HG02759 (cell line): ENCODE data around the gene FHIT.

Experiments used
- ATAC-seq: cut with Tn5 transposase; IDR thresholded peaks from one replicate; pipeline ENCODE4 v1.9.1; 2021; ENCODE audit warnings: mild to moderate bottlenecking, moderate library complexity; ENCODE audit not compliant: unreplicated experiment

The FHIT gene

DNA sequence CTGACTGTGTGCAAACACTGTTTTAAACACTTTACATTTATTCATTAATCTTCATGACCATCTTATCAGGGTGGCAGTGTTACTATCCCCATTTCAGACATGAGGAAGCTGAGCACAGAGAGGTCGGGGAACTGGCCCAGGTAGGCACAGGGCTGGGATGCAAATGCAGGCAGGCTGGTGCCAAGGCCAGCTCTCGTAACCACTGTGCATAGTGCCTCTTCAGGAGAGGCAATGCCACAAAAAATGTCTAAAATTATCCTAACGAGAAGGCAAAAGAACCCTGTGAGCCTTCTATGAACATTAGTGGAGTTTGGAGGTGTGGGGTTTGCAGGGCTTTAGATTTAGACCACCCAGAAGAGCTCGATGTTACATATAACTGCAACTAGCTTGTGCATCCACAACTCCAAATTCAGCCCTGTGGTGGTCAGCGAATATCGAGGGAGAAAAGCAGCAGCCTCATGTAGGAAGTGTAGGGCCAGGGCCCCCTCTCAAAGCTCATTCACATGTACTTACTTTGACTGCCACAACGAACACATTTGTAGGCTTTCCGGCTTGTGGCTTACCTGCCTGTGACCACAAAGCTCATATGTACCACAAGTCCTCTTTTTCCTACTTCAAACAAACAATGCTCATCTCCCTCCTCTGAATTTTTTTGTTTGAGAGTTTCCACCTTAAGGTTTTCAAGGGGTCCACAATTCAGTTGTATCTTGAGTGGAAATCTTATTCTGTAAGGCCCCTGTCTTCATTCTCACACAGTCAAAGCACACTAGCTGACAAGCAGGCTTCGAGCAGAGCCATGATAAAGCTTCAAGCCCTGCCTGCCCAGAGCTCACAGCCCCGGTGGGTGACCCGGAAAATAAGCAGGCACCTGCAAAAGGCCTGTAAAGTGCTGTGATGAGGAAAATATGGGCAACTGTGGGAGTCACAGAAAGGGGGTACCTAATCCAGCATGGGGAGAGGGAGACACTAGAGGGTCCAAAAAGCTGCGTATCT, 1478.5 kb downstream of the FHIT start:
- ATAC-seq, result no peak

DNA sequence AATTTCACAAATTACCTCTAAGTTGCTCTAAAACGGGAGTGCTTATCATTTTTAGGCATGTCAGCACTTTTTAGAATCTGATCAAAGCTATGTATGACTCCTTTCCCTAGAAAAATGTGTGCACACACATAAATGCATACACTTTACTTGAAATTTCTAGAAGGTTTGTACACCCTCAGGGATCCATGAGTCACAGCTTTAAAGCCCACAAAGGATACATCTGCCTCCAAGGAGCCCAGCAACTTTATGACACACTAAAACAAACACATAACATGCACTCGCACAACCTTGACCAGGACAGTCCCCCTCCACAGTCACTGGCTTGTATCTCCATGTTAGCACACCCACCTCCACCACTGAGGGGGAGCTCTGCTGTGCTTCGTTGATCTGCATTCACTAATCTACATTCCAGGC, 1479.5 kb downstream of the FHIT start:
- ATAC-seq, result no peak

DNA sequence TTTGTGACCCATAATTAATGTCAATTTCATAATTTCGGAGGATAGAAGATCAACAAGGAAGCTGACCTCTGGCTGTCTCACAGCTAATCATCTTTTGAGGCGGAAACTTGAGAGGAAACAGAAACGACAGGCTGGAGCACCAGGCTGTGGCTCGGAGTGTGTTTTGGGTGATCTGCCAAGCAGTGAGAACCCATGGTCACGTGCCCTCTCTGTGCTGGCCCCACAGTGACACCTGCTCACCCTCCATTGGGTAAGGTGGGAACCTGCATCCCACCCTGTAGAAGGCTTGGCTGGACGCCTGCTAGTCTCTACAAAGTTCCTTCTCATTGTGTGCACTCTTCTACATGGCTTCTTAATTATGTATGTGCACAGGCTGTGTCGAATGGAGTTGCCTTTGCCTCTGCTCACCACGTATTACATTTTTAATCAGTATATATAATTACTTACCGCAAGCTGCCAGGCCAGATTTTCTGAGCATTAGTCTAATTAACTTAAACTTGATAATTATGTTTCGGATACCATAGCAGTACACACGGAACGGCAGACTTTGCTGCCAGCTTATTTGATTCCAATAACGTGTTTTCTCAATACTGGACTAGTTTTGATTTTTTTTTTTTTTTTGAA, 1482.0 kb downstream of the FHIT start:
- ATAC-seq, result no peak

DNA sequence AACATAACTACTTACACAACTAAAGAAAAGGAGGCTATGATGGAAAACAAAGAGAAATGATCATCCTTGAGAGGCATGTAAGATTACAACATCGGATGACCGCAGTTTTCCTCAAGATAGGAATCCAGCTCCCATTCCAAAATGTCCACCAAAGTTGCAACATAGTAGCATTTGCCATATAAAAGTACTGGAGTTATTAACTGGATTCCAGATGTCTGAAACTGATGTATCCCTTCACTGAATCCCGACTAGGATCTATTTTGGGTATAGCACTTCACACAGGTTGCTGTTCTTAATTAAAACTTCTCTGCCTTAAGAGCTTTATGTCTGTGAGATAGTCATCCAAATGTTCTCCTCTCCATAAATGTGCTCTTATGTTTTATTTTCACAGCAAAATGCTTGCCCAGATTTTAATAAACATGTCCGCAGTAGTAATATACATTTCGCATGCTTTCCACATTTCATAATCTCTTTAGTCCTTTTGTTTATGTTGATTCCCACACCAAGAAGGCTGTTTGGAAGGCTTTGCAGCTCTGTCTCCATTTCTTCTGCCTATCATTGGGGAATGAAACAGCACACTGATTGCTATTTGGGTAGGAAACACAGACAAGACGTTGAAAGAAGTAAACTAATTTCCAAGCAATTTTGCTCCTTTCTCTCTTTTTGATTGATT, 1484.9 kb downstream of the FHIT start:
- ATAC-seq, result no peak

DNA sequence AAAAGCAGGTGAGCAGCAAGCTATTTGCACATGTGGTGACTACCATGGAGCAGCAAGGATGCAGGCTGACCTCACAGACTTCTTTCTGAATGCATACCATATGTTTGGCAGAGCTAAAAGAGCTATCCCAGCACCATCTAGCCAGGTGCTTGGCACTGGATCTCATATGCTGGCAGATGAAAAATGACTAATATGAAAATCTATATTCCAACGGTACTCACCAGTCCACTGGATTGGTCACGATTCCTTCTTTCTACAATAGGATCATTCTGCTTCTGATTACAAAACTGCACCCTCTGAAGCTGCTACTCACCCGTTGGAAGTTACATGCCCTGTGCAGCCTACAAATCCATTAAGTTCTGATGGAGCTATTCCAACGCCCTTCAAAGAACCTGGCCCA, 1487.1 kb downstream of the FHIT start:
- ATAC-seq, result no peak

DNA sequence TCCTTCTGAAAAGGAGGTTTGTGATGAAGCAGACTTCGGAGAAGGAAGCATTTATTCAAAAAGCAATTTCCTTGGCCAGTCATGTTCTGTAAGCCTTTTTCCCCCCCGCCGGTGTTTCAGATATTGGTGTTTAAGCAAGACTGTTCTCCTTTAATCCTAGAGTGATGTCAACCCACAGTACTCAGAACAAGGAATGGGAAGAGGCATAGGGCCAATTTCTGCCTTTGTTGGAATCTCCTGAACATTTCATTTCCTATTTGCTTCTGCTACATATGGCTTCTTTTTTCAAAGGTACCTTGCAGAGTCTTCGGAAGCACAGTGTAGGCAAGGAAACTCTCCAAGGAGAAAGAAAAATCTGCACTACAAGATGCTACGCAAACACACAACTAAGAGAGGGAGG, 1488.3 kb downstream of the FHIT start:
- no peak for ATAC-seq

DNA sequence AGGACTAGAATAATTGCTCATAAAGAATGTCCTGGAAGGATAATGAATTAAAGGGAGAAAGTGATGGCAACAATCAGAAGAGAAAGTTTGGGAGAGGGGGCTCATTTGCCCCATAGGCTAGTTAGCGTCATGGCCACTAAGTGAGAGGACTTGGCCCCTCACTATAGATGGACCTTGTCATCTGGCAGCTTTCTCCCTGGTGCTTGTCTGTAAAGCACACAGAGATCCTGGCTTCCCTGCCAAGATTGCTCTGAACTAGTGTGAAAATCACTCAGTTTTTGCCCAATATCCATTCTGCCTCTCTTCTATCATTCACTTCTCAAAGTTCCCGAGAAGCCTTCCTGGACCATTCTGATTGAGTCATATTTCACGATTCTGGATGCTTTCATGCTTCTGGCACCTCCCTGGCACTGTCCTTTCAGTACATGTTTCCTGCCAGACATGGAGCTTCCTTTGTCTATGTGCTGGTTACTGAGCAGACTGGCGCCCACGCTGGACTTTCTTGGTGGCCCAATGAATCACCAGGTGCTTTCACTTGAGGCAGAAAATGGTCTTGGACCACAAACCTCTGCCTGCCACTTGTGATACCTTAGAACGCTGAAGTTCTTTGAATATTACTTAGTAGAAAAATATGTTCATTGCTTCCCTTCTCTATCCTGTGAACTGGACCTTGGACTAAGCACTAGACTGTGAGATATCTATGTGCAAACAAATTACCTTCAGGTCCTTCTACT, 1491.8 kb downstream of the FHIT start:
- ATAC-seq, result no peak

DNA sequence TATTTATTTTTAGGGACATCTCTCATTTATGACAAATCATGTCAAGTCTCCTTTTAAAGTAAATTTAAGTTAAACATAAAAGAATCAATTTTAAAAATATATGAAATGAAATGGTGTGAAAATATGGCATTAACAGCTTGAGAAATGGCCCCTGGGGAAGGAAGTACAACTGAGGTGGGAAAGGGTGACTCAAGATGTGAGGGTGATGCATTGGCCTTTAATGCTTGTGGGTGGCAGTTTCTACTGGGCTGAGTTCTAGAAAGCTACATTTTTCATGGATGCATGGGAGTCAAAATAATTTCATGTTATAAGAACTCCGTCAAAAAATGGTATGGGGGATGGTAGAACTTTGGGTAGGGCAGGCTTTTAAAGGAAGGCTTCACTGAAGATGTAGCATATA, 1492.6 kb downstream of the FHIT start:
- ATAC-seq, result no peak

DNA sequence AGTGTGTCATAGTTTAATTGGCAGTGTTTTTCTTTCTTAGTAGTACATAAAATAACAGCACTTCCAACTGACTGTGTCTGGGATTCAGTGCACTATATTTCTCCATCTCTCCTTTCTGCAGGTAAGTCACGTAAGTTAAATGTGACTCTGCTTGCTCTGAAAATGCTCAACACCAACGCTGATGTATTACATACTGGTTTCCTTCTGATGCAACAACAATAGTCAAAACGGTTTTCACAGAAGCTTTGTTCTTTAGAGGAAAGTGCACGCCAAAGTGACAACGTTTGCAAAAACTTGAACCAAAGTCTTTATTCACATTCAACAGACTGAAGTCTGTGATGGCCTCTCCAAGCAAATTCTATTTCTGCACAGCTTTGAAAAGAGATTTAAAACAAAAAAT, 1494.3 kb downstream of the FHIT start:
- no peak for ATAC-seq

DNA sequence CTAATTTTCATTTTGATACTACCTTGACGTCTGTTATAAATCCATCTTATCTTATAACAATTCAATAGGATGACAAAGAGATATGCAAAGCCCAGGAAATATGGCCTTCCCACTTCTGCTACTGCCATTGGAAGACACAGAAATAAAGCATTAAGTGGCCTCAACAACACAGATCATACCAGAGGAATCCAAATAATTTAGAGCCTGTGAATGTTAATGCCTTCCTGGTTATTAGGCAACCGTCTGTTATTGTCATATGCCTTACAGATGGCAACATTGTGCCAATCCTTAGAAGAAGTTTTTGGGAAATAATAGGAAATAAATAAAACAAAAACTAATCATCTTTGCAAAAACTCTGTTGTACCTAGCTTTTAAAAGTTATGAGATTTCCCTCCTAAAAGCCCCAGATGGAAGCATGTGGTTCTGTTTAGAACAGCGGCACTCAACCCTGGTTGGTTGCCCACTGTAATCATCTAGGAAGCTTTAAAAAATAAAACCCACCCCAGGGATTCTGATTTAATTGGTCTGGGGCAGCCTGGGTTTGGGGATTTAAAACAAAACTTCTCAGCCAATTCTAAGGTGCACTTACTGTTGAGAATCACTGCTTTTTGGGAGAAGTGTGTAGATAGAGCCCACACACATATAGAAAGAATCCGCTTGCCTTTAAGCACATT, 1496.7 kb downstream of the FHIT start:
- no peak for ATAC-seq

DNA sequence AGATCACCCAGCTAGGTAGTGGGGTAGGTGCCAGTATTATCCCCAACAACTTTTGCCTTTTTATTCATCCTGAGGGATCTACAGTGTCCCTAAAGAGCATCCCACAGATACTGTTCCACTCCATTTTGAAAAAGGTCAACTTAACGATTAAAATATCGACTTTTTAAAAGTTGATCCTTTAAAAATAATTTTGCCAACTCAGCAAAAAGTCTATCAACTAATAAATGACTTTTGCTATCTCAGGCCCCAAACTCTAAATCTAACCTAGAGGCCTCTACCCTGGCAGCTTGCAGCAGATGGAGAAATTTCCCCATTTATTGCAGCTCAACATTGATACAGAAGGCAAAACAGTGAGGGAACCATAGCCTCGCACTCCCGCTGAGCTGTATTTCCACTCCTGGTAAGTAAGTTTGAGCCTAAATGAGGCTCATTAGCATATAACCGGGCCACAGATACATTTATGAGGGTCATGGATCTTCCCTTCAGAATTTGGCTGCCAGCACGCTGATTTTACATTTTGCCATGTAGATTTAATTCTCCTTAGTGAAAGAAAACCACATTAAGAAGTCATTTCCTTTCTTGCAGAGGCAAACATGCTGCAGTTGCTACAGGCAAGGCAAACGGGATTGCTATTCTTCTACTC, 1497.3 kb downstream of the FHIT start:
- ATAC-seq, result no peak

DNA sequence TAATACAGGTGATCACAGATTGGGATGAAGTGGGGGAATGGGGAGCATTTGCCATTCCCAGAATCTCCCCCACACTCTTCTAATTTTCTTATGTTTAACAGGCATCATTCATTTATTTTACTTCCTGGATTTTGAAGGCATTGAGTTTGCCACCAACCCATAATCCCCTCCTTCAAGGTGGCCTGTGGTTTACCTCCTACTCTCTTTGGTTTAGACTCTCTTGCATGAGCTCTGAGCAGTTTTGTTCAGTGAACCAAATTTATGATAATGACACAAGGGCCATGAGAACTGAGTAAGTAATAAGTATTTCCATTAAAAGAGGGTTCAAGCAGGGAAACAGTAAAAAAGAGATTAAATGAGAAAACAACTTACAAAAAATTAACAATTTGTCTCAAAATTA, 1498.3 kb downstream of the FHIT start:
- no peak for ATAC-seq

DNA sequence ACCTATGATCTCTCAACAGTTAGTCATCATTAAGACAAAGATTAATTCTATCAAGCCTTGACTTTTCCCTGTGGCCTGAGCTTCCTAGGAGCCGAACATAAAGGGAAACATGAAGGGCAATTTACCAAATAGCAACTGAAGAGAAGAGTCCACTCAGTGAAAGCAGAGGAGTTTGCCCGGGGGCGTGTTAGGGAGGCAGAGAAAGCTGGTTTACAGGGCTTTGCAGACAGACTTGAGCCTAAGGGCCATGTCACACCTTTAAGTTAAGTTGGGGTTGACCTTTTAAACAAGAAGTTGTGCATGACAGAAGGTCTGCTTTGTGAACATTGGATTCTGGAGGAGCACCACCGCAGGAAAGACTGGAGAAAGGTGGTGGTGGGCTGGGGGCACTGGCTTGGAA, 1499.6 kb downstream of the FHIT start:
- ATAC-seq, result no peak

DNA sequence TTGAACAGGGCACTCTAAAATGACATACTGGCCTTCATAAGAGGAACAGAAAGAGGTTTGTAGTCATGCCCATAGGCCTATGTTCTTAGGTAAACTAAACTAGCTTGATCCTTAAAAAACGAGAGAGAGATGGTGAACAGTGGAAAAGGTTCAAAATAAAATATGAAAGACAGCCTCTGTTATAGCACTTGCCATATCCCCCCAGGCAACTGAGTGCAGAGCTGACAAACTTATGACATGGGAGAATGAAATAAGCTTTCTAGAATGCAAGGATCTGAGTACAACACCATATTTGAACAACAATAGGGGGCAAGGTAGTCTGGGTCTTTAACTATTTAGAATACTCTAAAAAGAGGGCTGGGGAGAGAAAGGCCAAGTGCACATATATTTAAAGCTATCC, 1500.9 kb downstream of the FHIT start:
- ATAC-seq, result no peak

DNA sequence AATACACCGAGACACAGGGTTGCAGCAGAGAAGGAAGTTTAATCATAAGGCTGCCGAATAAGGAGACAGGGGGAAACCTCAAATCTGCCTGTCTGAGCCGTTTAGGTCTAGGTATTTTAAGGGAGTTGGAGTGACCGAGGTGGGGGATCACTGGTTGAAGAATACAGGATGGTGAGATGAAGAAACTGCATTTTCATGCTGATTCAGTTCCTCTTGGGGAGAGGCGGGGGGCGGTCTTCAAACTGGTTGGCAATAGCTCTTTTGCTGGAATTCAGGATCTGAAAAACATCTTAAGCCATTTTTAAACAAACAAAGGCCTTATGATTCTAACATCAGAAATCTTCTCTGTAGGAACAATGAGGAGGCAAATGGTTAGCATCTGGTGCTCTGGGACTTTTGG, 1502.0 kb downstream of the FHIT start:
- ATAC-seq, result no peak

DNA sequence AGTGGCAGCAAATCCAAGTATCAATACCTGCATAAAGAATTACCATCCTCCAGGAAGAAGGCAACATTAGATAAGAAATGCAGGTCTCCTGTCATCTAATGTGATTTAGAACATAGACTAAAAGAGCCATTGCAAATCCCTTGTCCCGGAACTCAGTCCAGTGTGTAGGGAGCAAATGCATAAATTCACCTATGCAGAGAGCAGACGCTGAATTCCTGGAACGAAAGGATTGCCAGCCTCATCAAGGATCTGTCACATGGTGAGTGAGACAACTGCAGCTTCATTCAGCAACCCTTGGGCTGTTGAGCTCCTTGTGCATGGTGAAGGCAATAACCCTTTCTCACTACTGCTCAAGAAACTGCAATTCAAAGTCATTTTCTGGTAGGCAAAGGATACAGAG, 1504.7 kb downstream of the FHIT start:
- no peak for ATAC-seq

DNA sequence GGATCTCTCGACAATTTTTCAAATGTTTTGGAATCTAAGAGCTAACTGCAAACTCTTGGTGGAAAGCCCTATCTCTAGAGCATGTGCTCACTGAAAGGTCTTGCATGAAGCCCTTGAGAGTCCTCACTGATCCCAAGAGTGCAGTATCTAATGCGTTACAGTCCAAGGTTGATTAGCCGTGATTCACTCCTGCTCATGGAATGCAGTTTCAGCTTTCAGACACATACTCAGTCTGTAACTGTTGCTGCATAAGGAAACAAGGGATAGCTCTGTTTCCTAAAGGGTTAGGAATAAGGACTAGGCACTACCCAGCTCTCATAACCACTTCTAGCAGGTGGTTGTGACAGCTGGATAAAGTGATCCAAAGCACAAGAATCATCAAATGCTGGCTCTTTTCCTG, 1514.0 kb downstream of the FHIT start:
- no peak for ATAC-seq

DNA sequence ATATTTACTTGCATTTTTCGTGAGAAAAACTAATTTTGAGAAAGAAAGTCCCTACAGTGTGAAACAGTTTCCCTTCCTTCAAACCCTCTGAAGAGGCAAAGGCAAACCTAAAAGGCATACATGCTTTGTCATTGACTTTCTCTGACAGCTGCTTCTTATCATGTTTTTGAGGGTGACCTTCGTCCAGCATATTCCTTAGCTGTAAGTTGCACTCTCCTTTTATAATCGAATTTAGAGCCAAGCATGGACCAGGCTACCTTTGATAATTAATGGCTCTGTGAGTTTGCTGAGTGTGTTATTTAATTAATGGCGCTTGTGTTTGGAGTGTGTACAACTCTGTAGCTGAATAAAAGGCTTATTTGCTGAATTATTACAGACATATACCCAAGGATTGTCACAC, 1517.2 kb downstream of the FHIT start:
- ATAC-seq, result no peak

DNA sequence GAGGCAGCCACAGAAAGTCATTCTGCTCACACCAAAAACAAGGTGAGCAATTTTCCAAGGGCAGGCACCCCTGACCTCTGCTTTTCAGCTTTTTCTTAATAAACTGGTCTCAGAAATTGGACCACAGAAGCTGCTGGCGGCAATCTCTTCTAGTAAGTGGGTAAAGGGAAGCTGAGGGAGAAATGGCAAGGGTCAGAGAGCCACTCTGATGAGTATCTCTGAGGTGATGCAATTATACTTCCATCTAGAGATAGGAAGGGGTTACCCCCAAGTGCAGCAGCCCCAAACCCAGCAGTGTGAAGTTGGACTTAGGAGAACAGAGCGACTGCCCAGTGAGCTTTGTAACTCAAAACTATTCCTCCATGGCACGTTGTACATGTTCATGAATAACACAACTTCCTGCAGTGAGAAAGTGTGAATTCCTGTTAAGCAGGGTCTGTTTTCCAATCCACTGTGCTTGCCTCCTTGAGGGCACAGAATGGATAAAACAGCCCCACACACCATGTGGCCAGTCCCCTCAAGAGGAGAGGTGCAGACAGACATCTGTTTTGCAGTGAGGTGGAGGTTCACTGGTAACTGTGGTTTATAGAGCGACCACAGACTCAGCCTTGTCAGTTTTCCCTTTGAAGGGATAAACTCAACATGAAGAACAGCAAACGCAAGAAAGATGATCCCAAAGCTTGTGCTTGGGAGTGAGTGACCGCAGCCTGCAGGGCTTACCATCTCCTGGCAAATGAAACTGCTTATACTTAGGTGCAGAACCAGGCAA, 1518.0 kb downstream of the FHIT start:
- ATAC-seq, result no peak
